ENCODE measurements around the gene AGBL1.

GRCh38 chr15:86349565-86349964 lies 269.9 kb downstream of the AGBL1 start:
- TF ChIP-seq CTCF (IDR thresholded peaks at IDR 0.05; ENCODE audit: insufficient read depth, low read length, poor library complexity, severe bottlenecking) = no peak
- no peak for TF ChIP-seq EZH2phosphoT487 (conservative IDR thresholded peaks at IDR 0.05; ENCODE audit: low read length)

Data from SU-DHL-6 (cell line).